H1 (cell line): ENCODE results near the gene ROR1. TPM values are rescaled to one million over a fixed set of nuclear protein-coding genes. Genes with fewer than 3 reads are reported as not detected.

Experiments
- CHD7 ChIP-seq: fragments of 300-600 bp; sonication (generic); IDR thresholded peaks from 2 replicates; pipeline ENCODE4 v1.7.1; 2012; ENCODE audit warnings: low read length, moderate library complexity, mild to moderate bottlenecking, inconsistent platforms; ENCODE audit not compliant: insufficient replicate concordance
- HDAC2 ChIP-seq, 2 experiments: fragments of 300-600 bp in 1 of 2; sonication (generic) in 1 of 2; IDR thresholded peaks; 2 replicates each; pipeline ENCODE4 v1.6.1; 2011 to 2012; ENCODE audit warnings: low read depth in 2 of 2, low read length in 2 of 2, mild to moderate bottlenecking in 2 of 2, moderate library complexity in 2 of 2, borderline replicate concordance in 1 of 2, inconsistent platforms in 1 of 2
- KDM1A ChIP-seq: fragments of 200-600, 300-600 bp; sonication (generic); IDR thresholded peaks from 2 replicates; pipeline ENCODE4 v1.7.1; 2016; ENCODE audit warnings: mild to moderate bottlenecking, low read length, borderline replicate concordance
- POLR2A ChIP-seq, 2 experiments: IDR thresholded peaks; 1 replicate in 1 of 2; 2 replicates in 1 of 2; pipeline ENCODE4 v1.6.1; 2011; ENCODE audit warnings: low read depth in 2 of 2, low read length in 2 of 2, mild to moderate bottlenecking in 2 of 2; ENCODE audit errors: control extremely low read depth in 1 of 2
- RNF2 ChIP-seq: fragments of 200-900, 300-1000 bp; sonication (generic); IDR thresholded peaks from 2 replicates; pipeline ENCODE4 v1.7.1; 2016; ENCODE audit warnings: borderline replicate concordance, low read depth, mild to moderate bottlenecking, antibody characterized with exemption, low read length; ENCODE audit not compliant: poor library complexity, severe bottlenecking; ENCODE audit errors: missing control alignments
- RXRA ChIP-seq: IDR thresholded peaks from 2 replicates; pipeline ENCODE4 v1.6.1; 2011; ENCODE audit warnings: low read depth, mild to moderate bottlenecking, low read length, moderate library complexity; ENCODE audit not compliant: insufficient read depth
- TBP ChIP-seq: IDR thresholded peaks from 2 replicates; pipeline ENCODE4 v1.6.1; 2011; ENCODE audit warnings: low read depth, low read length, improper control_type of control experiment
- ZNF274 ChIP-seq: IDR thresholded peaks from 2 replicates; pipeline ENCODE4 v1.7.0; 2012; ENCODE audit warnings: low read length, borderline replicate concordance; ENCODE audit errors: extremely low read depth
- polyA plus RNA-seq, 7 experiments: library from polyadenylated mRNA; depleted of rRNA in 3 of 7; stranded (reverse) in 5 of 7; unstranded in 2 of 7; fragments of >200 nt in 5 of 7; fragments of 200-250 nt in 2 of 7; gene quantifications; 1 replicate in 5 of 7; 2 replicates in 1 of 7; 4 replicates in 1 of 7; pipeline versions ENCODE4 v1.2.1 to v1.2.3, GENCODE V29; 2011 to 2013; ENCODE audit warnings: missing spikeins in 2 of 7, mixed read lengths in 2 of 7
- total RNA-seq: library from RNA; stranded (reverse); fragmentation: NEBNext Ultra II Directional; extraction: Animal tissue kit (Norgen Biotek cat#: 25700); gene quantifications from 2 replicates; pipeline ENCODE4 v1.2.1, GENCODE V29; 2021
- TF ChIP-seq, protein P1 (sequence below): IDR thresholded peaks from 2 replicates; pipeline ENCODE4 v1.6.1; 2012; ENCODE audit warnings: inconsistent platforms

The ROR1 gene
- total and polyA plus RNA-seq, 2 of the 8 experiments (the other 6 are each of a cell fraction or from before 2014, with no cell fraction given), result 33.6 to 73.6 TPM

DNA sequence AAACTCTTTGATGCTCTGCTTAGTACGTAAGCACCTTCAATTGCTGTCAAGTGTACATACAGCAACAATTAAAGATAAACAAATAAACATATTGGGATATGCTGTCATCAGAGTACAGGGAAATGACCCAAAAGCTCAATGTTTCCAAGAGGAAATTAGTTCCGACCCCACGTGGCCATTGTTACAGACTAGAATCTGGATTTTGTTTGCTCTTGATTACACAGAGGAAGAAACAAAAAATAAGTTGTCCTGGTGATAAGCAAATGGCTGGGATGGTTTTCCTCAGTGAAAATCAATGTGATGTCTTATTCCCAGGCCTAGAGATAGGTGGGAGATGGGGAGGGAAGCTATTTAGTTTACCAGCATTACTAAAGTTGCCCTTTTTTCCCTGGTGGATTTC, 316.6 kb downstream of the ROR1 start (continued):
- no peak for TF ChIP-seq CHD7
- no peak for TF ChIP-seq HDAC2 (IDR thresholded peaks at IDR 0.05; ENCODE audit: borderline replicate concordance in 1 of 2, low read depth in 2 of 2, low read length in 2 of 2)
- TF ChIP-seq KDM1A, result no peak
- no peak for TF ChIP-seq TBP
- TF ChIP-seq POLR2A (IDR thresholded peaks at IDR 0.05; ENCODE audit: control extremely low read depth in 1 of 2, low read depth in 2 of 2, low read length in 2 of 2), result no peak
- TF ChIP-seq ZNF274, result no peak
- TF ChIP-seq, protein P1, sequence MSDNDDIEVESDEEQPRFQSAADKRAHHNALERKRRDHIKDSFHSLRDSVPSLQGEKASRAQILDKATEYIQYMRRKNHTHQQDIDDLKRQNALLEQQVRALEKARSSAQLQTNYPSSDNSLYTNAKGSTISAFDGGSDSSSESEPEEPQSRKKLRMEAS, result no peak
- no peak for TF ChIP-seq RNF2
- TF ChIP-seq RXRA, result no peak
